Nephron (organoid): ENCODE measurements around the gene MYH8.
A peak's percentile ranks its signal among the peaks of the same experiment; 100 is the strongest.

Source experiments
- H3K27ac Mint-ChIP-seq, 3 experiments: 2 replicates each; pipeline ENCODE4 v1.8.0; 2020; ENCODE audit warnings: mixed read lengths in 3 of 3, mild to moderate bottlenecking in 2 of 3, moderate library complexity in 1 of 3
- H3K27me3 Mint-ChIP-seq: 2 replicates; pipeline ENCODE4 v1.8.0; 2021; ENCODE audit warnings: low read depth, mild to moderate bottlenecking, moderate library complexity, mixed read lengths
- H3K36me3 Mint-ChIP-seq: 2 replicates; pipeline ENCODE4 v1.8.0; 2020; ENCODE audit warnings: low read depth, mixed read lengths
- H3K4me1 Mint-ChIP-seq: 2 replicates; pipeline ENCODE4 v1.8.0; 2020; ENCODE audit warnings: mixed read lengths
- H3K4me3 Mint-ChIP-seq, 3 experiments: 2 replicates each; pipeline ENCODE4 v1.8.0; 2020; ENCODE audit warnings: mild to moderate bottlenecking in 3 of 3, mixed read lengths in 3 of 3, moderate library complexity in 2 of 3
- H3K9me3 Mint-ChIP-seq: 2 replicates; pipeline ENCODE4 v1.8.0; 2020; ENCODE audit warnings: mixed read lengths
- TF ChIP-seq, protein P1 (sequence below), 3 experiments: fragments of 200-600 bp; sonication (generic); IDR thresholded peaks; one replicate each; pipeline ENCODE4 v1.5.0; 2021; ENCODE audit warnings: antibody characterized with exemption in 3 of 3; ENCODE audit not compliant: unreplicated experiment in 3 of 3

The MYH8 gene

DNA sequence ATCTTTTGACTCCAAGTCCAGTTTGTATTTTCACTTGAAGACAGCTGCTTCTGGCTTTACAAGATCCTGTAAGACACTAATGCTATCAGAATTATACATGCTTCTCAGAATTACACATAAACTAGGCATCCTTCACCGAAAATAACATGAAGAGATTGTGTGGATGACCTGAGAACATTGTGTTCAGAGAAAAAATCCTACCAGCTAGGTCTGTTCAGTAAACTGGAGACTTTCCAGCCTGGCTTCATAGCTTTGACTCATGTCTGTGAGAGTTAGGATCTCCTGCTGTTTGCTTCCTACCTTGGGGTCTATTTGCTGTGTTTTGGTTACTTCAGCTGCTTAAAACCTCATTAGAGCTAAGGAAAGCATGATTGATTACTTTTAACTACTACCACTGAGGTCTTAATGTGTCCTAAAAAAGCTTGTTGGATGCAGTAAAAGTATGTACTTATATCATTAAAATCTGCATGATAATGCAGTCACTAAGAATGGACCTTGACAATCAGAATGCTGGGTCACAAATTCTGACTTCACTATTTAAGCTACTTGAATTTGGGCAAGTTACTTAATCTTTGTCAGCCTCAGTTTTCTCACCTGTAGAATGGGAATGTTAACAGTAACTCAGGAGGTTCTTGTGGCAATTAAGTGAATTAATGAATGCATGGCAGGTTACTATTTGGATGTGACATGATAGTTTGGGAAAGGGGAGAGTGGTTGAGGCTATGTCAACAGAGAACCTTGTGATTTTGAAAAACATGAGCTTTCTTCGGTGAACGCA, 40.9 kb downstream of the MYH8 start:
- Mint-ChIP-seq H3K27ac (peak overlapping the region; percentile 69 to 82 (median 77)), H3K36me3 (no peaks in the 10 kb centered on the region), H3K4me1 (peaks cover 50% of the 10 kb centered on the region), H3K27me3 (peaks cover 4% of the 10 kb centered on the region), H3K4me3 (no peak overlapping the region), H3K9me3 (no peaks in the 10 kb centered on the region)
- TF ChIP-seq, protein P1, sequence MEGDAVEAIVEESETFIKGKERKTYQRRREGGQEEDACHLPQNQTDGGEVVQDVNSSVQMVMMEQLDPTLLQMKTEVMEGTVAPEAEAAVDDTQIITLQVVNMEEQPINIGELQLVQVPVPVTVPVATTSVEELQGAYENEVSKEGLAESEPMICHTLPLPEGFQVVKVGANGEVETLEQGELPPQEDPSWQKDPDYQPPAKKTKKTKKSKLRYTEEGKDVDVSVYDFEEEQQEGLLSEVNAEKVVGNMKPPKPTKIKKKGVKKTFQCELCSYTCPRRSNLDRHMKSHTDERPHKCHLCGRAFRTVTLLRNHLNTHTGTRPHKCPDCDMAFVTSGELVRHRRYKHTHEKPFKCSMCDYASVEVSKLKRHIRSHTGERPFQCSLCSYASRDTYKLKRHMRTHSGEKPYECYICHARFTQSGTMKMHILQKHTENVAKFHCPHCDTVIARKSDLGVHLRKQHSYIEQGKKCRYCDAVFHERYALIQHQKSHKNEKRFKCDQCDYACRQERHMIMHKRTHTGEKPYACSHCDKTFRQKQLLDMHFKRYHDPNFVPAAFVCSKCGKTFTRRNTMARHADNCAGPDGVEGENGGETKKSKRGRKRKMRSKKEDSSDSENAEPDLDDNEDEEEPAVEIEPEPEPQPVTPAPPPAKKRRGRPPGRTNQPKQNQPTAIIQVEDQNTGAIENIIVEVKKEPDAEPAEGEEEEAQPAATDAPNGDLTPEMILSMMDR (IDR thresholded peaks at IDR 0.05; ENCODE audit: unreplicated experiment in 3 of 3), result no peak

DNA sequence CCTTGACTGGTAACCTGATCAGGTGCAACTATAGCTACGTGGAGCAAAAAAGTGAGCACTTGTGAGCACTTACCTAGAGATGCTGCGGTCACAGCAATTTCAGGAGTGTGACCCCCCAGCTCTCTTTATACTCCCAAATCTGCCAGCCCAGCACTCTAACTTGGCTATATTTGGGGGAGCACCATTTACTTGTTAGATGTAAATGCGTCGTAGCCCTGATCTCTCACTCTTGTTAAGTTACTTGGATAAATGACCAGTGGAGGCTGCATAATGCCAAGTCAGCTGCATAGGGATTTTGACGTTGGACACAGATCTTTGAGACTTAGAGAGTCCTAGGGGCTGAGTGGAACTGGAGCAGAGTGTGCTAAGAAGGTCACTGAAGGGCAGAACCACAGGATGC, 48.8 kb downstream of the MYH8 start, which contains the start of gene MYH13:
TSS of gene MYH13 (minus strand) at position 101 of the 400 bp plus-strand sequence. CDS start 8,476 bp downstream, outside the sequence.
- H3K27ac Mint-ChIP-seq, result no peak within 1 kb of the TSS
- TF ChIP-seq, protein P1 (IDR thresholded peaks at IDR 0.05; ENCODE audit: unreplicated experiment in 3 of 3), result no peak
- H3K36me3 Mint-ChIP-seq, result no peaks in the 10 kb centered on the region
- no peak within 1 kb of the TSS for H3K4me3 Mint-ChIP-seq
- no peaks in the 10 kb centered on the region for H3K27me3 Mint-ChIP-seq
- peaks cover 2% of the 10 kb centered on the region for H3K9me3 Mint-ChIP-seq
- H3K4me1 Mint-ChIP-seq, result no peaks in the 10 kb centered on the region

- H3K27ac Mint-ChIP-seq, result no peak overlapping the region
Observed at GRCh38 chr17:10370016-10370608, 51.6 kb downstream of the MYH8 start.

DNA sequence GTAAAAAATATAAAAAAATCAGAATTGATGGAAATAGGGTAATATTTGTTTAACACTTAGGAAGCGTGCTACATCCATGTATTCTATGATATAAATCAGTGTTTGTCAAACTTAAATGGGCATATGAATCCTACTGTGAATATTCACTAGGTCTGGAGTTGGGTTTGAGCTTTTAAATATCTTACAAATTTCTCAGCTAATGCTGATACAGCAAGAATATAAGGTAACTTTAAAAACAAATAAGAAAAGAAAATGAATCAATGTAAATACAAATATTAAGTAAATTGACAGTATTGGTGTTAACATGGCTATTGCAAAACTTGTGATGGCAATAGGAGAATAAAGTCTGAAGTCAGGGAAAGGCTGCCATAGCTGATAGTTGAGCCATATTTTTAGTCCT, 52.5 kb downstream of the MYH8 start:
- H3K27ac Mint-ChIP-seq, result no peak overlapping the region
- H3K4me1 Mint-ChIP-seq, result no peaks in the 10 kb centered on the region

More at GRCh38 chr17:10370016-10370608, 51.6 kb downstream of the MYH8 start:
- no peaks in the 10 kb centered on the region for H3K36me3 Mint-ChIP-seq
- H3K4me3 Mint-ChIP-seq, result no peak overlapping the region
- no peaks in the 10 kb centered on the region for H3K27me3 Mint-ChIP-seq
- no peaks in the 10 kb centered on the region for H3K4me1 Mint-ChIP-seq
- H3K9me3 Mint-ChIP-seq, result peaks cover 2% of the 10 kb centered on the region
- TF ChIP-seq, protein P1 (IDR thresholded peaks at IDR 0.05; ENCODE audit: unreplicated experiment in 3 of 3), result no peak

GRCh38 chr17:10368561-10368960, 53.2 kb downstream of the MYH8 start:
- Mint-ChIP-seq H3K27me3 (peaks cover 4% of the 10 kb centered on the region), H3K9me3 (peaks cover 2% of the 10 kb centered on the region), H3K27ac (no peak overlapping the region), H3K4me1 (no peaks in the 10 kb centered on the region), H3K4me3 (no peak overlapping the region), H3K36me3 (no peaks in the 10 kb centered on the region)
- TF ChIP-seq, protein P1 (IDR thresholded peaks at IDR 0.05; ENCODE audit: unreplicated experiment in 3 of 3), result no peak

More for the DNA sequence above, 52.5 kb downstream of the MYH8 start:
- no peak overlapping the region for H3K4me3 Mint-ChIP-seq
- H3K36me3 Mint-ChIP-seq, result no peaks in the 10 kb centered on the region
- H3K9me3 Mint-ChIP-seq, result peaks cover 2% of the 10 kb centered on the region
- no peaks in the 10 kb centered on the region for H3K27me3 Mint-ChIP-seq
- TF ChIP-seq, protein P1 (IDR thresholded peaks at IDR 0.05; ENCODE audit: unreplicated experiment in 3 of 3), result no peak
